Immature natural killer cell (primary cell): Measurements from ENCODE around the gene PDIA2. TPM values are rescaled to one million over a fixed set of nuclear protein-coding genes. Genes with fewer than 3 reads are reported as not detected.
A peak's percentile ranks its signal among the peaks of the same experiment; 100 is the strongest.

ENCODE experiments used
- DNase-seq, 3 donors: peaks; one replicate each; pipeline ENCODE4 v3.0.0; 2022; ENCODE audit warnings: mixed read lengths in 1 of 3
- H3K27ac Mint-ChIP-seq, 6 donors: one replicate each; pipeline ENCODE4 v1.8.0; 2020; ENCODE audit warnings: mixed read lengths in 6 of 6, mild to moderate bottlenecking in 5 of 6, inconsistent platforms in 4 of 6, moderate library complexity in 3 of 6
- H3K27me3 Mint-ChIP-seq, 3 donors: one replicate each; pipeline ENCODE4 v1.8.0; 2020 to 2021; ENCODE audit warnings: low read depth in 3 of 3, mild to moderate bottlenecking in 3 of 3, mixed read lengths in 3 of 3, moderate library complexity in 3 of 3, inconsistent platforms in 1 of 3
- H3K36me3 Mint-ChIP-seq, 3 donors: one replicate each; pipeline ENCODE4 v1.8.0; 2020; ENCODE audit warnings: mixed read lengths in 3 of 3, inconsistent platforms in 2 of 3, mild to moderate bottlenecking in 2 of 3
- H3K4me1 Mint-ChIP-seq, 2 donors: one replicate each; pipeline ENCODE4 v1.8.0; 2020; ENCODE audit warnings: inconsistent platforms in 2 of 2, mild to moderate bottlenecking in 2 of 2, mixed read lengths in 2 of 2, moderate library complexity in 1 of 2
- H3K4me3 Mint-ChIP-seq, 5 donors: one replicate each; pipeline ENCODE4 v1.8.0; 2020; ENCODE audit warnings: mild to moderate bottlenecking in 5 of 5, mixed read lengths in 5 of 5, inconsistent platforms in 3 of 5, moderate library complexity in 3 of 5
- H3K9me3 Mint-ChIP-seq, 6 donors: one replicate each; pipeline ENCODE4 v1.8.0; 2020; ENCODE audit warnings: mild to moderate bottlenecking in 6 of 6, mixed read lengths in 6 of 6, inconsistent platforms in 4 of 6, moderate library complexity in 3 of 6
- polyA plus RNA-seq, 3 donors: library from polyadenylated mRNA; unstranded; fragments of 300-500 nt; fragmentation: Illumina TruSeq; gene quantifications; one replicate each; pipeline ENCODE4 v1.2.3, GENCODE V29; 2021

The PDIA2 gene, protein sequence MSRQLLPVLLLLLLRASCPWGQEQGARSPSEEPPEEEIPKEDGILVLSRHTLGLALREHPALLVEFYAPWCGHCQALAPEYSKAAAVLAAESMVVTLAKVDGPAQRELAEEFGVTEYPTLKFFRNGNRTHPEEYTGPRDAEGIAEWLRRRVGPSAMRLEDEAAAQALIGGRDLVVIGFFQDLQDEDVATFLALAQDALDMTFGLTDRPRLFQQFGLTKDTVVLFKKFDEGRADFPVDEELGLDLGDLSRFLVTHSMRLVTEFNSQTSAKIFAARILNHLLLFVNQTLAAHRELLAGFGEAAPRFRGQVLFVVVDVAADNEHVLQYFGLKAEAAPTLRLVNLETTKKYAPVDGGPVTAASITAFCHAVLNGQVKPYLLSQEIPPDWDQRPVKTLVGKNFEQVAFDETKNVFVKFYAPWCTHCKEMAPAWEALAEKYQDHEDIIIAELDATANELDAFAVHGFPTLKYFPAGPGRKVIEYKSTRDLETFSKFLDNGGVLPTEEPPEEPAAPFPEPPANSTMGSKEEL
- polyA plus RNA-seq = not detected

DNA sequence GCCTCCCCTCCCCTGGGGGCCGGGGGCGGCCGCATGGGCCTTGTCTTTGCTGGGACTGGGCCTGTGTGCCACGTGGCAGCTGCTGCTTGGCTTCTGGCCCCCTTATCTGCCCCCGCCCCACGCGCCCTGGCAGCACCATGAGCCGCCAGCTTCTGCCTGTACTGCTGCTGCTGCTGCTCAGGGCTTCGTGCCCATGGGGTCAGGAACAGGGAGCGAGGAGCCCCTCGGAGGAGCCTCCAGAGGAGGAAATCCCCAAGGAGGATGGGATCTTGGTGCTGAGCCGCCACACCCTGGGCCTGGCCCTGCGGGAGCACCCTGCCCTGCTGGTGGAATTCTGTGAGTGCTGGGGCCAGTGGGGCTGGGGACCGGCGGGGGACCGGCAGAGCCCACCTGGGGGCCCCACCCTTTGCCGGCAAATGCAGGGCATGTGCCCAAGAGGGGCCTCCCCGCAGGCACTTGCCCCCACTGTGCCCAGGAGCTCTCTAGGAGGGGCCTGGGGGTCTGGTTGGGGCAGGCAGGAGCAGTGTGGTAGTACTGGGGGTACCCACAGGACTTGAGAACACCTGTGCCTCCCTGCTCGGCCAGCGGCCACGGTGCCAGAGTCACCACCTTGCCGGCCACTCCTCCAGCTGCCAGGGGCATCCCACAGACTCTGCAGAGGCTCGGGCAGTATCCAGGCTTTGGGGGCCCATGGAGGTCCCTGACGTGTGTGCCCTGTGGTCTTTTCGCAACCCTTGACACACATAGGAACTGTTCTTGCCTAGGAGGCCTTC is at the start of gene PDIA2:
TSS of gene PDIA2 (plus strand) at position 132 of the 773 bp plus-strand sequence. CDS start at position 138, 6 bp downstream.
- Mint-ChIP-seq H3K4me1 (peaks cover 10 to 12% of the 10 kb centered on the region in 2 donors), H3K4me3 (no peak within 1 kb of the TSS), H3K27ac (no peak within 1 kb of the TSS), H3K27me3 (peaks cover 7 to 18% (median 13%) of the 10 kb centered on the region in 3 donors), H3K36me3 (peaks cover 0 to 8% (median 4%) of the 10 kb centered on the region in 3 donors), H3K9me3 (no peaks in the 10 kb centered on the region)
- DNase-seq = no peak

DNA sequence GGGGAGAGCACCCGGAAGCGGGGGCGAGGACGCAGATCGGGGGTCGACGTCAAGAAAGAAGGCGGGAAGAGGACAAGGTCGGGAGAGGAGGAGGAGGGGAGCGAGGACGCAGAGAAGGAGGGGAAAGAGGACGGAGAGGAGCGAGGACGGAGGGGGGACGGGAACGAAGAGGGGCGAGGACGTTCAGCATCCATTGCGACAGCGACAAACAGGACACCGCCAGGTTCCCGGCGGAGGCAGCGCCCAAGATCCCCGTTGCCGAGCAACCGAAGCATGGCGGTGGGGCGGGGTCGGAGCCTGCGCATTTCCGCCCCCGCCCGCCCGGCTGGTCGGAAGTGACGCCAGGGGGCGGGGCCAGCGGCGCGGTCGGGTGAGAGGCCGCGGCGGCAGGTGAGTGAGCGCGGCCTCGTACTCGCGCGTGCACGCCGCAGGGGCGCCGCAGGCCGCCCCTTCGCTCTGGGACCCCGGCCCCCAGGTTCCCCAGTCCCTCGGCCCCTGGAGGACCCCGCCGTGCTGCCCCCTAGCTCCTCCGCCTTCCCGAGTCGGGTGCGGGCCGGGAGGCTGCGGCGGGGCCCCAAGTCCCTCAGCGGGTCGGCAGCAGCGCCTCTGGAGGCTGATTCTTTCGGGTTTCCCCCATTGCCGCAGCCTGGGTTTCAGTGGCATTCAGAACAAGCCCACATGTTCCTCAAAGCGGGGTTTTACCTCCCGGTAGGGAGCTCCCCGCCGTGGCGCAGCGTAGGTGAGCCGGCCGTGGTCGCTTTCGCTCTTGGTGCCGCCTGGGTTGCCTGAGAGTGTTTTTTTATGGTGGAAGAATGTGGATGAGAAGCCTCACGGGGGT is 48.3 kb upstream of the PDIA2 start, which contains the start of gene FAM234A:
TSS of gene FAM234A (plus strand) at position 354 of the 838 bp plus-strand sequence. CDS start 19,593 bp downstream, outside the sequence.
- H3K27ac Mint-ChIP-seq = peak within 1 kb of the TSS; percentile 98 to 100 (median 99)
- peaks cover 4 to 21% (median 15%) of the 10 kb centered on the region in 3 donors for H3K27me3 Mint-ChIP-seq
- DNase-seq = peak; percentile 95 to 97 (median 95)
- H3K4me3 Mint-ChIP-seq = peak within 1 kb of the TSS; percentile 91 to 94 (median 91)
- peaks cover 18 to 19% of the 10 kb centered on the region in 2 donors for H3K4me1 Mint-ChIP-seq
- no peaks in the 10 kb centered on the region for H3K9me3 Mint-ChIP-seq
- H3K36me3 Mint-ChIP-seq = peaks cover 0 to 1% (median 0%) of the 10 kb centered on the region in 3 donors

DNA sequence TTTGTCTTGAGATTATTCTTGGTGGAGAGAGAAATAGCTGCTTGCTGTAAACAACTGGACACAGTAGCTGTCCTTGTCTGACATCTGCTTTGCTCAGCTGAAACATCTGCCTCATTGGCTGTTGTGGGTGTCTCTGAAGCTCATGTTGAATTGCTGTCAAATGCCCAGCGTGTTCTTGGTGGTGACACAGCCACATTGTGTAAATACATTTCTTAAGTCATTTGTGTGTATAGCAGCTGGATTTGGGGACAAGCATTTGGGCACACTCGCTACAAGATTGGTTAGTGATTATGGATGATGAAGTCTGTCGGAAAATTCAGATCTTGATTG is 43.1 kb upstream of the PDIA2 start:
- peaks cover 0 to 4% (median 0%) of the 10 kb centered on the region in 3 donors for H3K36me3 Mint-ChIP-seq
- no peak for DNase-seq
- H3K4me1 Mint-ChIP-seq = peaks cover 54 to 55% of the 10 kb centered on the region in 2 donors
- H3K27ac Mint-ChIP-seq = peak overlapping the region in 4 of 6 donors; percentile 2 to 86 (median 55)
- peak overlapping the region in 4 of 5 donors; percentile 7 to 54 (median 28) for H3K4me3 Mint-ChIP-seq
- peaks cover 0 to 17% (median 8%) of the 10 kb centered on the region in 3 donors for H3K27me3 Mint-ChIP-seq
- no peaks in the 10 kb centered on the region for H3K9me3 Mint-ChIP-seq

DNA sequence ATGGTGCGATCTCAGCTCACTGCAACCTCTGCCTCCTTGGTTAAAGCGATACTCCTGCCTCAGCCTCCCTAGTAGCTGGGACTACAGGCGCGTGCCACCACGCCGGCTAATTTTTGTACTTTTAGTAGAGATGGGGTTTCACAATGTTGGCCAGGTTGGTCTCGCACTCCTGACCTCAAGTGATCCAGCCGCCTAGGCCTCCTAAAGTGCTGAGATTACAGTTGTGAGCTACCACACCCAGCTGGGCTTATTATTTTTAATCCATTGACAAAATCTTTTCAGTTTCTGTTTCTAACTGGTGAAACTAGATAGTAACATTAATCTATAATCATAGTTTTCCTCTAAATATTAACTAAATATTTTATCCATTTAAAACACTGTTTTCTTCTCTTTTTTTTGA is 42.4 kb upstream of the PDIA2 start:
- Mint-ChIP-seq H3K27ac (peak overlapping the region in 5 of 6 donors; percentile 2 to 78 (median 69)), H3K27me3 (peaks cover 0 to 10% (median 2%) of the 10 kb centered on the region in 3 donors), H3K4me3 (peak overlapping the region; percentile 53 to 69 (median 61)), H3K9me3 (no peaks in the 10 kb centered on the region), H3K4me1 (peaks cover 53 to 54% of the 10 kb centered on the region in 2 donors), H3K36me3 (peaks cover 0 to 4% (median 0%) of the 10 kb centered on the region in 3 donors)
- peak; percentile 47 to 58 (median 52) for DNase-seq

DNA sequence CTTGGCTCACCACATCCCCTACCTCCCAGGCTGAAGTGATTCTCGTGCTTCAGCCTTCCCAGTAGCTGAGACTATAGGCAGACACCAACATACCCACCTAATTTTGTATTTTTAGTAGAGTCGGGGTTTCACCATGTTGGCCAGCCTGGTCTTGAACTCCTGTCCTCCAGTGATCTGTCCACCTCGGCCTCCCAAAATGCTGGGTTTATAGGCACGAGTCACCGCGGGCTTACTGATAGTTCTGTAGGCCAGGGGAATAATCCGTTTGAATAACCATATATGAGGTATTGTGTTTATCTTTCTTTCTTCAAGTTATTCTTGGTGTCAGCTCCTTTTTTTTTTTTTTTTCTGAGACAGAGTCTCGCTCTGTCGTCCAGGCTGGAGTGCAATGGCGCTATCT is 40.7 kb upstream of the PDIA2 start:
- Mint-ChIP-seq H3K27me3 (peaks cover 0 to 7% (median 0%) of the 10 kb centered on the region in 3 donors), H3K4me3 (peak overlapping the region in 4 of 5 donors; percentile 30 to 69 (median 60)), H3K4me1 (peaks cover 55 to 58% of the 10 kb centered on the region in 2 donors), H3K9me3 (no peaks in the 10 kb centered on the region), H3K36me3 (peaks cover 0 to 4% (median 0%) of the 10 kb centered on the region in 3 donors), H3K27ac (peak overlapping the region; percentile 32 to 75 (median 54))
- no peak for DNase-seq

DNA sequence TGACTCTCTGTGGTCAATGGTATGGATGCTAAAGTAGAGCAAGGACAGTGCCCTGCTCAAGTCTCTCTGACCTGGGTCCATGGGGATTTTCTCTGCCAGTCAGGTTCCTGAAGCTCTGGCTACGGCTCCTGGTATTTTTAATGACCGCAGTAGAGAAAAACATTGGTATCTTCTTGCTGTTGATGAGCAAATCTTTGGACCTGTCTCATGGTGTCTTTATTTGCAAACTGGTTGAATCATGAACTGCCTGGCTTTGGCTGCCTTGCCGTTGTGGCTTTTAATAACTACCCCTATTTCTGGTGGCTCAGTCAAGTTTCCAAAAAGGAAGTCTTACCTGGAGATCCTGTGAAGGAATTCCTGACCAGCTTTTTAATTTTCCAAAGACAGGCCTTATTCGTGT is 39.6 kb upstream of the PDIA2 start:
- peak overlapping the region; percentile 3 to 40 (median 40) for H3K27ac Mint-ChIP-seq

DNA sequence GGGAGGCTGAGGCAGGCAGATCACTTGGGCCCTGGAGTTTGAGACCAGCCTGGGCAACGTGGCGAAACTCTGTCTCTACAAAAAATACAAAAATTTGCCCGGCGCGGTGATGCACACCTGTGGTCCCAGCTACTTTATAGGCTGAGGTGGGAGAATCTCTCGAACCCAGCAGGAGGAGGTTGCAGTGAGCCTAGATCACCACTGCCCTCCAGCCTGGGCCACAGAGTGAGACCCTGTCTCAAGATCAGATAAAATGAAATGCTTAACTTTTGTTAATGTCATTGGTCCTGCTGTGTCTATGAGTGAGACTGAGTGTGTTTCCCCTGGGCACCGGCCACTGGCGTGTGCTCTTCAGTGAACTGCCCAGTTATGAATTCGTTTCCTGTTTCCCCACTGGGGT is 37.9 kb upstream of the PDIA2 start:
- H3K9me3 Mint-ChIP-seq = no peaks in the 10 kb centered on the region
- H3K4me3 Mint-ChIP-seq = no peak overlapping the region
- peaks cover 53 to 57% of the 10 kb centered on the region in 2 donors for H3K4me1 Mint-ChIP-seq
- peaks cover 0 to 4% (median 0%) of the 10 kb centered on the region in 3 donors for H3K27me3 Mint-ChIP-seq
- peak overlapping the region in 3 of 6 donors; percentile 23 to 53 (median 31) for H3K27ac Mint-ChIP-seq
- H3K36me3 Mint-ChIP-seq = no peaks in the 10 kb centered on the region
- no peak for DNase-seq

More for the DNA sequence above, 39.6 kb upstream of the PDIA2 start:
- no peak for DNase-seq
- Mint-ChIP-seq H3K36me3 (peaks cover 0 to 4% (median 0%) of the 10 kb centered on the region in 3 donors), H3K4me1 (peaks cover 60 to 62% of the 10 kb centered on the region in 2 donors), H3K4me3 (peak overlapping the region in 1 of 5 donors; percentile 7), H3K9me3 (no peaks in the 10 kb centered on the region), H3K27me3 (peaks cover 0 to 6% (median 0%) of the 10 kb centered on the region in 3 donors)

DNA sequence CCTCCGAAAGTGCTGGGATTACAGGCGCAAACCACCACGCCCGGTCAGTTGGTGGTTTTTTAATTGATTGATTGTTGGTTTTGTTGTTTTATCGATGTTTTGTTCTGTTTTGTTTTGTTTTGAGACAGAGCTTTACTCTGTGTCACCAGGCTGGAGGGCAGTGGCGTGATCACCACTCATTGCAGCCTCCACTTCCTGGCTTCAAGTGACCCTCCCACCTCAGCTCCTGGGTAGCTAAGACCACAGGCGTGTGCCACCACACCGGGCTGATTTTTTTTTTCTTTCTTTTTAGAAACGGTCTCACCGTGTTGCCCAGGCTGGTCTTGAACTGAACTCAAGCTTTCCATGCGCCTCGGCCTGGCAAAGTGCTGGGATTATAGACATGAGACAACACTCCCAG is 35.9 kb upstream of the PDIA2 start:
- peaks cover 35 to 41% of the 10 kb centered on the region in 2 donors for H3K4me1 Mint-ChIP-seq

DNA sequence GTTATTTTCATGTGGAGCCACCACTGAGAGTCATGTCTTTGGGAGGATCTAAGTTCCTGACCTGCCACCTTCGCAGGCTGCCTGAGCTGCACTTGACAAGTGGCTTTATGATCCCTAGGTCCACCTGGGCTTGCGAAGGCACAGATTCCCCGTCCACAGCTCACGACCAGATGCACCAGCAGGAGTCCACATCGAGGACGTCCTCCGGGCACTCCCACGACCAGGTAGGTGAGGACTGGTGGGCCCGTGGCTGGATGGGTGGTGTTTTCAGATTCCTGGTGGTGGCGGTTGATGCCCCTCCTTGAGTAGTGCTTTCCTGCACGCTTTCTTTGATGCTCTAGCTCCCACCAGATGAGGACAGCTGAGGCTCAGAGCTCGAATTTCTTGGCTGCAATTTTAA is 33.5 kb upstream of the PDIA2 start:
- H3K9me3 Mint-ChIP-seq = no peaks in the 10 kb centered on the region
- no peak overlapping the region for H3K4me3 Mint-ChIP-seq
- peaks cover 0 to 3% (median 0%) of the 10 kb centered on the region in 3 donors for H3K27me3 Mint-ChIP-seq
- H3K4me1 Mint-ChIP-seq = peaks cover 34 to 39% of the 10 kb centered on the region in 2 donors
- no peak for DNase-seq
- H3K36me3 Mint-ChIP-seq = peaks cover 3 to 16% (median 16%) of the 10 kb centered on the region in 3 donors
- no peak overlapping the region for H3K27ac Mint-ChIP-seq

More for the DNA sequence above, 35.9 kb upstream of the PDIA2 start:
- Mint-ChIP-seq H3K27me3 (peaks cover 0 to 3% (median 0%) of the 10 kb centered on the region in 3 donors), H3K36me3 (peaks cover 0 to 11% (median 10%) of the 10 kb centered on the region in 3 donors), H3K4me3 (peak overlapping the region in 4 of 5 donors; percentile 27 to 74 (median 31)), H3K27ac (peak overlapping the region in 5 of 6 donors; percentile 57 to 87 (median 76)), H3K9me3 (no peaks in the 10 kb centered on the region)
- peak; percentile 17 to 38 (median 26) for DNase-seq

DNA sequence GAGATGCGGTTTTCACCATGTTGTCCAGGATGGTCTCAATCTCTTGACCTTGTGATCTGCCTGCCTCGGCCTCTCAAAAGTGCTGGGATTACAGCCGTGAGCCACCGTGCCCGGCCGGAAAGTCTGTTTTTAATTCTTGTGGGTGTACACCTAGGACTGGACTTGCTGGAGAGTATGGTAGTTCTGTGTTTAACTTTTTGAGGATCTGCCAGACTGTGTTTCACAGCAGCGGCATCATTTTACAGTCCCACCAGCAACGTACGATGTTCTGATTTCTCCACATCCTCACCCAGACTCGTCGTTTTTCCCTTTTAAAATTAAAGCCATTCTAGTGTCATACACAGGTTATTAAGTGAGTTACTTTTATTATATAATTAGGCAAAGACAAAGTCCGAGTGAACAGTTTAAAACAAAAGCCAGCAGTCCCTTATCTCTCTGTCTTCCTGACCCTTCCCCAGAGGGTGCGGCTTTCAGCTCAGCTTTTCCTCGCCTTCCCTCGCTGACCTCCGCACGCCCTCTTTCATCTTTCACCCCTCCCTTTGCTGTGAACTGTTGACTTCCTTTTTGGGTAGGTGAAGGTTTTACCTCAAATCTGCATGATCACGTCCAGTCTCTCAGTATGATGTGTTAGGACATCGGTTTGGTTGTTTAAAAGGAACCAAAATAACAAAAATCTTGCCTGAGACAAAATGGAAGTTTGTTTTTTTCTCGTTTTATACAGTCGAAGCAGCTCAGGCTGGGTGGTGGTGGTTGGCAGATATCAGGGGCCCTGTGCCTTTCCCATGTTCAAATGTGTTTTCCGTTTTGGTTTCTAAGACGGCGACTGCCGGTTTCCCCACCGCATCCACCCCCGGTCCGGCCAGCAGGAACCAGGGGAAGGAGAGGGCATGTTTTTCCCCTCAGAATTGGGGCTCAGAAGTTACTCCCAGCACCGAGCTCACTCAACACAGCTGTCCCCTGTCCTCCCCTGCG is 30.3 kb upstream of the PDIA2 start:
- H3K27me3 Mint-ChIP-seq = peaks cover 0 to 3% (median 2%) of the 10 kb centered on the region in 3 donors
- peak; percentile 50 to 51 (median 50) for DNase-seq

DNA sequence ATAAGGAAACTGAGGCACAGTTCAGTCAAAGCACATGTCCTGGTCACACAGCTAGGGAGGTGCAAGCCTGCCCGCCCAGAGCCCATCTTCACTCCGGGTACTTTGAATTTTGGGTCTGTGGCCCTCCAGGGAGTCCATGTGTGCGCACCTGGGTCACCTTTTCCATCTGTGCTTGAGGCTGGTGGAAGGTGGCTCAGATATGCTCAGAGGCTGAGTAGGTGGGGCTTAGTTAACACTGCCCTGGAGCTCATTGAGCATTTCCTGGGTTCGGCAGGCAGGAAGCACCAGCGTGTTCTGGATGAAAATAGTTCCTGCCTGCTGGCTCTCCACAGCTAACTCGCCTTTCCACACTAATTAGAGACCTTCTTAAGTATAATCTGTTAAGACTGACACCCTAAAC is 29.1 kb upstream of the PDIA2 start:
- Mint-ChIP-seq H3K27me3 (peaks cover 0 to 3% (median 2%) of the 10 kb centered on the region in 3 donors), H3K27ac (peak overlapping the region in 2 of 6 donors; percentile 41 to 53), H3K4me1 (peaks cover 31 to 36% of the 10 kb centered on the region in 2 donors), H3K9me3 (no peaks in the 10 kb centered on the region), H3K36me3 (peaks cover 13 to 24% (median 22%) of the 10 kb centered on the region in 3 donors), H3K4me3 (peak overlapping the region; percentile 20 to 45 (median 26))
- no peak for DNase-seq

More for the DNA sequence above, 30.3 kb upstream of the PDIA2 start:
- Mint-ChIP-seq H3K27ac (peak overlapping the region; percentile 86 to 97 (median 94)), H3K4me1 (peaks cover 29 to 39% of the 10 kb centered on the region in 2 donors), H3K4me3 (peak overlapping the region; percentile 77 to 94 (median 88)), H3K9me3 (no peaks in the 10 kb centered on the region), H3K36me3 (peaks cover 13 to 22% (median 22%) of the 10 kb centered on the region in 3 donors)
